Glomerular visceral epithelial cell (primary cell): ENCODE measurements around the gene PAK1IP1.
A peak's percentile ranks its signal among the peaks of the same experiment; 100 is the strongest.
"Not testable (repeated sequence)": the region's sequence is repeated elsewhere in the genome, so short reads cannot be mapped to it uniquely, and the experiment has no call there.

ENCODE experiments used
- DNase-seq: peaks from one replicate; pipeline ENCODE4 v3.0.0-alpha.2; 2016; ENCODE audit errors: extremely low spot score

Gene PAK1IP1

GRCh38 chr6:10743515-10743914 lies 48.7 kb downstream of the PAK1IP1 start:
- no peak for DNase-seq

GRCh38 chr6:10745116-10745515 lies 50.3 kb downstream of the PAK1IP1 start:
- no peak for DNase-seq

GRCh38 chr6:10746915-10747250 lies 52.1 kb downstream of the PAK1IP1 start:
- no peak for DNase-seq

GRCh38 chr6:10747251-10747972 lies 52.6 kb downstream of the PAK1IP1 start, which contains the start of gene TMEM14B:
Gene TMEM14B, plus strand, starts transcription at chr6:10747805. Its CDS starts 1,441 bp downstream, at chr6:10749246.
- peak; percentile 98 for DNase-seq

- DNase-seq = no peak
Measured at GRCh38 chr6:10749734-10750133, 55.0 kb downstream of the PAK1IP1 start.

- not testable (repeated sequence) for DNase-seq
Measured at GRCh38 chr6:10750568-10750967, 55.8 kb downstream of the PAK1IP1 start.

- DNase-seq = not testable (repeated sequence)
Measured at GRCh38 chr6:10751757-10752156, 57.0 kb downstream of the PAK1IP1 start.

- DNase-seq = no peak
Measured at GRCh38 chr6:10756085-10756484, 61.3 kb downstream of the PAK1IP1 start.
